HepG2 (cell line): ENCODE measurements around the gene ABT1. TPM values are rescaled to one million over a fixed set of nuclear protein-coding genes. Genes with fewer than 3 reads are reported as not detected.
A peak's percentile ranks its signal among the peaks of the same experiment; 100 is the strongest.

ENCODE experiments used
- BRD4 ChIP-seq: sonication (generic); formaldehyde crosslinking; IDR thresholded peaks from 2 replicates; pipeline ENCODE4 v1.4.0; 2020; ENCODE audit warnings: missing genetic modification reagents
- CREM ChIP-seq, 2 experiments: sonication (generic) in 1 of 2; formaldehyde crosslinking in 1 of 2; IDR thresholded peaks; 2 replicates each; pipeline versions ENCODE4 v1.4.0 to v1.6.1; 2016 to 2020; ENCODE audit warnings: antibody characterized with exemption in 1 of 2, mild to moderate bottlenecking in 1 of 2, missing genetic modification reagents in 1 of 2
- HOXA7 ChIP-seq: sonication (generic); formaldehyde crosslinking; IDR thresholded peaks from 2 replicates; pipeline ENCODE4 v1.8.1; 2022; ENCODE audit warnings: mild to moderate bottlenecking, missing genetic modification reagents, moderate library complexity
- IKZF4 ChIP-seq: sonication (generic); formaldehyde crosslinking; IDR thresholded peaks from 2 replicates; pipeline ENCODE4 v1.5.1; 2020; ENCODE audit warnings: borderline replicate concordance, mild to moderate bottlenecking, low read depth, missing genetic modification reagents; ENCODE audit errors: not compliant biosample characterization
- LCORL ChIP-seq, 2 experiments: fragments of 450-650 bp in 1 of 2; sonication (generic) in 1 of 2; formaldehyde crosslinking in 1 of 2; IDR thresholded peaks; 2 replicates each; pipeline versions ENCODE4 v1.5.0 to v1.6.1; 2017 to 2020; ENCODE audit warnings: antibody characterized with exemption in 1 of 2, missing genetic modification reagents in 1 of 2
- MTA3 ChIP-seq: sonication (generic); formaldehyde crosslinking; IDR thresholded peaks from 2 replicates; pipeline ENCODE4 v1.4.0; 2020; ENCODE audit warnings: missing genetic modification reagents
- NR2F1 ChIP-seq, 2 experiments: fragments of 450-650 bp in 1 of 2; formaldehyde crosslinking in 1 of 2; IDR thresholded peaks; 2 replicates each; pipeline versions ENCODE4 v1.5.0 to v1.6.1; 2016 to 2020; ENCODE audit warnings: mild to moderate bottlenecking in 1 of 2, missing compliant biosample characterization in 1 of 2, missing genetic modification reagents in 1 of 2, moderate library complexity in 1 of 2
- NRL ChIP-seq: sonication (generic); formaldehyde crosslinking; IDR thresholded peaks from 2 replicates; pipeline ENCODE4 v1.5.0; 2020; ENCODE audit warnings: missing genetic modification reagents, mild to moderate bottlenecking, moderate library complexity, borderline replicate concordance
- PCBP2 ChIP-seq: fragments of 200-400 bp; formaldehyde crosslinking; optimal IDR thresholded peaks from 2 replicates; pipeline ENCODE3; 2018; ENCODE audit warnings: low read length, low read depth; ENCODE audit not compliant: poor library complexity, severe bottlenecking
- POGZ ChIP-seq: sonication (generic); formaldehyde crosslinking; IDR thresholded peaks from 2 replicates; pipeline ENCODE4 v1.4.0; 2020; ENCODE audit warnings: mild to moderate bottlenecking, missing genetic modification reagents
- RXRA ChIP-seq: sonication (generic); formaldehyde crosslinking; IDR thresholded peaks from 2 replicates; pipeline ENCODE4 v1.5.1; 2020; ENCODE audit warnings: missing genetic modification reagents
- SOX13 ChIP-seq, 3 experiments: fragments of 450-650 bp in 1 of 3; sonication (generic) in 1 of 3; formaldehyde crosslinking in 1 of 3; IDR thresholded peaks in 2 of 3; conservative IDR thresholded peaks in 1 of 3; 2 replicates each; pipeline versions ENCODE4 v1.5.0 to v1.6.1; 2016 to 2020; ENCODE audit warnings: antibody characterized with exemption in 1 of 3, mild to moderate bottlenecking in 1 of 3, missing compliant biosample characterization in 1 of 3, missing genetic modification reagents in 1 of 3, moderate library complexity in 1 of 3
- SRSF4 ChIP-seq: fragments of 200-400 bp; formaldehyde crosslinking; IDR thresholded peaks from one replicate; pipeline ENCODE4 v1.6.1; 2018; ENCODE audit warnings: mild to moderate bottlenecking, low read depth, low read length, moderate library complexity; ENCODE audit not compliant: poor library complexity, severe bottlenecking
- STAG1 ChIP-seq: sonication (generic); formaldehyde crosslinking; IDR thresholded peaks from 2 replicates; pipeline ENCODE4 v1.4.0; 2020; ENCODE audit warnings: missing genetic modification reagents
- TEAD3 ChIP-seq: optimal IDR thresholded peaks from 2 replicates; pipeline ENCODE3; 2016; ENCODE audit warnings: borderline replicate concordance
- USF2 ChIP-seq, 2 experiments: sonication (generic) in 1 of 2; formaldehyde crosslinking in 1 of 2; IDR thresholded peaks; 2 replicates each; pipeline versions ENCODE4 v1.5.1 to v1.6.1; 2011 to 2020; ENCODE audit warnings: borderline replicate concordance in 1 of 2, low read depth in 1 of 2, low read length in 1 of 2, mild to moderate bottlenecking in 1 of 2, missing genetic modification reagents in 1 of 2, moderate library complexity in 1 of 2
- YEATS4 ChIP-seq: sonication (generic); formaldehyde crosslinking; IDR thresholded peaks from 2 replicates; pipeline ENCODE4 v1.4.0; 2020; ENCODE audit warnings: missing genetic modification reagents, borderline replicate concordance
- ZBTB20 ChIP-seq: sonication (generic); formaldehyde crosslinking; IDR thresholded peaks from 2 replicates; pipeline ENCODE4 v1.8.1; 2023; ENCODE audit warnings: missing genetic modification reagents, low read depth, mild to moderate bottlenecking, borderline replicate concordance
- ZNF451 ChIP-seq: sonication (generic); formaldehyde crosslinking; IDR thresholded peaks from 2 replicates; pipeline ENCODE4 v1.5.0; 2020; ENCODE audit warnings: mild to moderate bottlenecking, missing genetic modification reagents
- ZNF776 ChIP-seq: sonication (generic); formaldehyde crosslinking; IDR thresholded peaks from 2 replicates; pipeline ENCODE4 v1.4.0; 2020; ENCODE audit warnings: mild to moderate bottlenecking, missing genetic modification reagents
- ZSCAN22 ChIP-seq: sonication (generic); formaldehyde crosslinking; IDR thresholded peaks from 2 replicates; pipeline ENCODE4 v1.4.0; 2020; ENCODE audit warnings: mild to moderate bottlenecking, missing genetic modification reagents
- polyA plus RNA-seq, 8 experiments: library from polyadenylated mRNA; depleted of rRNA in 3 of 8; stranded (reverse) in 7 of 8; unstranded in 1 of 8; fragments of >200 nt; fragmentation: Illumina TruSeq in 4 of 8; extraction: Trizol in 4 of 8; gene quantifications; 2 replicates each; pipeline versions ENCODE4 v1.2.1 to v1.2.3, GENCODE V29; 2011 to 2016; ENCODE audit warnings: low read depth in 4 of 8, missing spikeins in 1 of 8, mixed read lengths in 1 of 8; ENCODE audit not compliant: insufficient read depth in 1 of 8
- total RNA-seq, 5 experiments: library from RNA; depleted of rRNA; stranded (reverse); fragments of >200 nt; fragmentation: Illumina TruSeq; extraction: Trizol; gene quantifications; 2 replicates each; pipeline ENCODE4 v1.2.3, GENCODE V29; 2016; ENCODE audit warnings: low read depth in 1 of 5
- TF ChIP-seq, protein P1 (sequence below): sonication (generic); formaldehyde crosslinking; IDR thresholded peaks from 2 replicates; pipeline ENCODE4 v1.4.0; 2020; ENCODE audit warnings: missing genetic modification reagents, mild to moderate bottlenecking, borderline replicate concordance
- TF ChIP-seq, protein P2 (sequence below): sonication (generic); formaldehyde crosslinking; conservative IDR thresholded peaks from 2 replicates; pipeline ENCODE4 v1.5.0; 2020; ENCODE audit warnings: missing genetic modification reagents

ABT1 gene
- total and polyA plus RNA-seq, 2 of the 13 experiments (the other 11 are each of a cell fraction or from before 2014, with no cell fraction given), result 38.4 TPM

DNA sequence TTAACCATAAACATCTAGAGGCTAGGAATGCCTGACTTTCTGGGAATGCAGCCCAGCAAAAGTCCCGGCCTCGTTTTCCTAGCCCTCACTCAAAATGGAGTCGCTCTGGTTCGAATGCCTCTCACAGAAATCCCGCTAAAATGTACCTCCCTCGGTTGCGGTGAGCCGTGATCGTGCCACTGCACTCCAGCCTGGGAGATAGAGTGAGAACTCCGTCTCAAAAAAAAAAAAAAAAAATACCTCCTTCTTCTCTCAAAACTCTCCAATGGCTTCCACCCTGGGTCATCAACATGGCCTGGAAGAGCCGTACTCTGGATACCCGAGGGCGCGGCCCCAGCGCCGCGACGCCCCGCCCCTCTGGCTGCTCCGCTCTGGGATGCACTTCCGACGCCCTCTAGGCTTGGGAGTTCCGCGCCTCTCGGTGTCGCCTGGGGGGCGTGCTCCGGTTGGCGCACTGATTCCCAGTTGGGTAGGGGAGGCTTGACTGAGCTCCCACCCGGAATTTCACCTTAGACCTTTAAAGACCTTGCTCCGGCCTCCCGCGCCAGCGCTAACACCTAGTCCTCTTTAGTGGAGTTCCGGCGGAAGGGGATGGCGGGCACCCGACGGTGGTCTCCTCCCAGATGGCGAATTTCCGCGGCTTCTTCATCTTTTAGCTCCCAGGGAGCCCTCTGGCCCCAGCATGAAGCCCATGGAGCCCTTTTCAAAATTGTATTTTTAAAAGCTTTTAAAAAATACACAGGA, 46.3 kb upstream of the ABT1 start (continued):
- TF ChIP-seq LCORL (IDR thresholded peaks at IDR 0.05) (no peak), LCORL (CRISPR knock-in tag; IDR thresholded peaks at IDR 0.05) (0 out of 2 replicates have a peak, but pooled peaks have one; percentile 62), STAG1 (CRISPR knock-in tag) (peak; percentile 34; the same call in 1 of the 2 replicates), USF2 (IDR thresholded peaks at IDR 0.05; ENCODE audit: low read depth, low read length) (no peak), USF2 (CRISPR knock-in tag; IDR thresholded peaks at IDR 0.05; ENCODE audit: borderline replicate concordance) (no peak), NR2F1 (CRISPR knock-in tag; IDR thresholded peaks at IDR 0.05) (peak; percentile 75 to 84), POGZ (CRISPR knock-in tag) (peak; percentile 86), CREM (IDR thresholded peaks at IDR 0.05) (no peak), CREM (CRISPR knock-in tag; IDR thresholded peaks at IDR 0.05) (no peak), ZNF451 (0 out of 2 replicates have a peak, but pooled peaks have one; percentile 10), MTA3 (CRISPR knock-in tag) (no peak), ZSCAN22 (CRISPR knock-in tag) (no peak), SOX13 (IDR thresholded peaks at IDR 0.05) (0 out of 2 replicates have a peak, but pooled peaks have one; percentile 6), SOX13 (CRISPR knock-in tag; conservative IDR thresholded peaks at IDR 0.05 in 1 of 2, IDR thresholded peaks at IDR 0.05 in 1 of 2) (no peak; a peak in 1 of 4 replicates), ZBTB20 (CRISPR knock-in tag) (peak; percentile 52; the same call in 1 of the 2 replicates), YEATS4 (CRISPR knock-in tag) (0 out of 2 replicates have a peak, but pooled peaks have one; percentile 32), HOXA7 (CRISPR knock-in tag) (no peak), IKZF4 (CRISPR knock-in tag) (no peak), RXRA (CRISPR knock-in tag) (peak; percentile 81), TEAD3 (peak; percentile 86), NRL (CRISPR knock-in tag) (peak; percentile 78; the same call in 1 of the 2 replicates), SRSF4 (no peak), ZNF776 (no peak), PCBP2 (no peak), BRD4 (CRISPR knock-in tag) (no peak)
- TF ChIP-seq, protein P1, sequence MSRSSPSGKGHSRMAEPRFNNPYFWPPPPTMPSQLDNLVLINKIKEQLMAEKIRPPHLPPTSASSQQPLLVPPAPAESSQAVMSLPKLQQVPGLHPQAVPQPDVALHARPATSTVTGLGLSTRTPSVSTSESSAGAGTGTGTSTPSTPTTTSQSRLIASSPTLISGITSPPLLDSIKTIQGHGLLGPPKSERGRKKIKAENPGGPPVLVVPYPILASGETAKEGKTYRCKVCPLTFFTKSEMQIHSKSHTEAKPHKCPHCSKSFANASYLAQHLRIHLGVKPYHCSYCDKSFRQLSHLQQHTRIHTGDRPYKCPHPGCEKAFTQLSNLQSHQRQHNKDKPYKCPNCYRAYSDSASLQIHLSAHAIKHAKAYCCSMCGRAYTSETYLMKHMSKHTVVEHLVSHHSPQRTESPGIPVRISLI (CRISPR knock-in tag), result peak; percentile 57; the same call in 1 of the 2 replicates
- TF ChIP-seq, protein P2, sequence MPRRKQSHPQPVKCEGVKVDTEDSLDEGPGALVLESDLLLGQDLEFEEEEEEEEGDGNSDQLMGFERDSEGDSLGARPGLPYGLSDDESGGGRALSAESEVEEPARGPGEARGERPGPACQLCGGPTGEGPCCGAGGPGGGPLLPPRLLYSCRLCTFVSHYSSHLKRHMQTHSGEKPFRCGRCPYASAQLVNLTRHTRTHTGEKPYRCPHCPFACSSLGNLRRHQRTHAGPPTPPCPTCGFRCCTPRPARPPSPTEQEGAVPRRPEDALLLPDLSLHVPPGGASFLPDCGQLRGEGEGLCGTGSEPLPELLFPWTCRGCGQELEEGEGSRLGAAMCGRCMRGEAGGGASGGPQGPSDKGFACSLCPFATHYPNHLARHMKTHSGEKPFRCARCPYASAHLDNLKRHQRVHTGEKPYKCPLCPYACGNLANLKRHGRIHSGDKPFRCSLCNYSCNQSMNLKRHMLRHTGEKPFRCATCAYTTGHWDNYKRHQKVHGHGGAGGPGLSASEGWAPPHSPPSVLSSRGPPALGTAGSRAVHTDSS (CRISPR knock-in tag), result no peak
